Liver (tissue), 9 donors: ENCODE results near the gene KCNK16. TPM values are rescaled to one million over a fixed set of nuclear protein-coding genes. Genes with fewer than 3 reads are reported as not detected.

Source experiments
- DNase-seq: peaks from one replicate; pipeline ENCODE4 v3.0.0-alpha.2; 2017; ENCODE audit warnings: low spot score
- H3K27ac ChIP-seq, 2 donors: one replicate each; pipeline ENCODE4 v1.7.0; 2013; ENCODE audit warnings: inconsistent platforms in 2 of 2, low read length in 2 of 2, control low read depth in 1 of 2, low read depth in 1 of 2, mild to moderate bottlenecking in 1 of 2
- H3K27me3 ChIP-seq, 4 donors: one replicate each; pipeline versions ENCODE4 v1.6.1 to v1.7.0; 2013; ENCODE audit warnings: low read length in 3 of 4, inconsistent platforms in 1 of 4, mild to moderate bottlenecking in 1 of 4, moderate library complexity in 1 of 4; ENCODE audit not compliant: control insufficient read depth in 4 of 4, insufficient read depth in 4 of 4
- H3K36me3 ChIP-seq, 4 donors: one replicate each; pipeline versions ENCODE4 v1.6.1 to v1.7.0; 2013; ENCODE audit warnings: low read length in 3 of 4, mild to moderate bottlenecking in 3 of 4, low read depth in 1 of 4, moderate library complexity in 1 of 4; ENCODE audit not compliant: control insufficient read depth in 4 of 4, insufficient read depth in 3 of 4
- H3K4me1 ChIP-seq, 4 donors: one replicate each; pipeline versions ENCODE4 v1.6.1 to v1.7.0; 2013; ENCODE audit warnings: low read length in 3 of 4, mild to moderate bottlenecking in 3 of 4, moderate library complexity in 1 of 4; ENCODE audit not compliant: control insufficient read depth in 4 of 4, insufficient read depth in 4 of 4
- H3K4me3 ChIP-seq, 3 donors: one replicate each; pipeline versions ENCODE4 v1.6.1 to v1.7.0; 2013; ENCODE audit warnings: low read length in 3 of 3, control low read depth in 1 of 3, low read depth in 1 of 3, mild to moderate bottlenecking in 1 of 3
- H3K9ac ChIP-seq, 2 donors: one replicate each; pipeline ENCODE4 v1.7.0; 2013; ENCODE audit warnings: low read length in 2 of 2, mild to moderate bottlenecking in 2 of 2, moderate library complexity in 2 of 2, control low read depth in 1 of 2, low read depth in 1 of 2
- H3K9me3 ChIP-seq, 4 donors: one replicate each; pipeline versions ENCODE4 v1.6.1 to v1.7.0; 2013; ENCODE audit warnings: low read length in 3 of 4; ENCODE audit not compliant: control insufficient read depth in 4 of 4
- CTCF ChIP-seq: fragments of 150-350 bp; IDR thresholded peaks from 2 replicates; pipeline ENCODE4 v1.5.1; 2017; ENCODE audit warnings: improper control_type of control experiment, low read depth, low read length; ENCODE audit not compliant: missing input control
- EGR1 ChIP-seq, 2 donors: IDR thresholded peaks; 2 replicates each; pipeline ENCODE4 v1.6.1; 2016 to 2018; ENCODE audit warnings: antibody characterized with exemption in 2 of 2, low read depth in 2 of 2
- FOXA1 ChIP-seq: IDR thresholded peaks from 2 replicates; pipeline ENCODE4 v1.6.1; 2016; ENCODE audit warnings: antibody characterized with exemption
- FOXA2 ChIP-seq: IDR thresholded peaks from 2 replicates; pipeline ENCODE4 v1.6.1; 2016; ENCODE audit warnings: antibody characterized with exemption
- GABPA ChIP-seq, 2 donors: IDR thresholded peaks in 1 of 2; conservative IDR thresholded peaks in 1 of 2; 2 replicates each; pipeline ENCODE4 v1.6.1; 2016; ENCODE audit warnings: antibody characterized with exemption in 2 of 2, mild to moderate bottlenecking in 1 of 2, moderate library complexity in 1 of 2
- HNF4A ChIP-seq, 2 donors: conservative IDR thresholded peaks; 2 replicates each; pipeline ENCODE4 v1.6.1; 2016; ENCODE audit warnings: antibody characterized with exemption in 2 of 2, mild to moderate bottlenecking in 2 of 2
- HNF4G ChIP-seq: IDR thresholded peaks from 2 replicates; pipeline ENCODE4 v1.6.1; 2016; ENCODE audit warnings: antibody characterized with exemption
- JUND ChIP-seq, 2 donors: IDR thresholded peaks; 2 replicates each; pipeline ENCODE4 v1.6.1; 2016; ENCODE audit warnings: antibody characterized with exemption in 2 of 2
- NR2F2 ChIP-seq: IDR thresholded peaks from 2 replicates; pipeline ENCODE4 v1.6.1; 2016; ENCODE audit warnings: antibody characterized with exemption
- RAD21 ChIP-seq, 2 donors: IDR thresholded peaks; 2 replicates each; pipeline ENCODE4 v1.6.1; 2016; ENCODE audit warnings: antibody characterized with exemption in 2 of 2, mild to moderate bottlenecking in 2 of 2
- RXRA ChIP-seq, 2 donors: IDR thresholded peaks; 2 replicates each; pipeline ENCODE4 v1.6.1; 2017 to 2018; ENCODE audit warnings: antibody characterized with exemption in 2 of 2, mild to moderate bottlenecking in 1 of 2
- SP1 ChIP-seq: IDR thresholded peaks from 2 replicates; pipeline ENCODE4 v1.6.1; 2018; ENCODE audit warnings: antibody characterized with exemption, mild to moderate bottlenecking
- TAF1 ChIP-seq: conservative IDR thresholded peaks from 2 replicates; pipeline ENCODE4 v1.6.1; 2016; ENCODE audit warnings: antibody characterized with exemption, mild to moderate bottlenecking
- YY1 ChIP-seq: IDR thresholded peaks from 2 replicates; pipeline ENCODE4 v1.6.1; 2016; ENCODE audit warnings: antibody characterized with exemption, mild to moderate bottlenecking
- WGBS: extraction: QIAGEN DNeasy Blood & Tissue Kit; methylation state at CpG from one replicate; pipeline ENCODE4 v1.1.7; 2013; 5-methylcytosine and 5-hydroxymethylcytosine counted together
- polyA plus RNA-seq, 2 donors: library from polyadenylated mRNA; stranded (reverse) in 1 of 2; unstranded in 1 of 2; fragments of 200-250 nt in 1 of 2; fragments of >200 nt in 1 of 2; fragmentation: Nextera tagmentation in 1 of 2; extraction: Ambion mirVana in 1 of 2; gene quantifications; one replicate each; pipeline versions ENCODE4 v1.2.1 to v1.2.3, GENCODE V29; 2013 to 2015
- total RNA-seq, 2 donors: library from RNA; depleted of rRNA; stranded (reverse); fragments of >200 nt; gene quantifications; one replicate each; pipeline ENCODE4 v1.2.3, GENCODE V29; 2014
- TF ChIP-seq, protein P1 (sequence below): IDR thresholded peaks from 2 replicates; pipeline ENCODE4 v1.6.1; 2016; ENCODE audit warnings: antibody characterized with exemption
- TF ChIP-seq, protein P2 (sequence below): IDR thresholded peaks from 2 replicates; pipeline ENCODE4 v1.6.1; 2016; ENCODE audit warnings: antibody characterized with exemption
- TF ChIP-seq, protein P3 (sequence below): IDR thresholded peaks from 2 replicates; pipeline ENCODE4 v1.6.1; 2016; ENCODE audit warnings: antibody characterized with exemption
- TF ChIP-seq, protein P4 (sequence below): IDR thresholded peaks from 2 replicates; pipeline ENCODE4 v1.6.1; 2016; ENCODE audit warnings: antibody characterized with exemption, mild to moderate bottlenecking
- donor health status: healthy.
- donor health status: healthy.
- donor health status: healthy.
- donor health status: healthy.
- donor health status: healthy.

The KCNK16 gene
- total and polyA plus RNA-seq, 4 donors = not detected

DNA sequence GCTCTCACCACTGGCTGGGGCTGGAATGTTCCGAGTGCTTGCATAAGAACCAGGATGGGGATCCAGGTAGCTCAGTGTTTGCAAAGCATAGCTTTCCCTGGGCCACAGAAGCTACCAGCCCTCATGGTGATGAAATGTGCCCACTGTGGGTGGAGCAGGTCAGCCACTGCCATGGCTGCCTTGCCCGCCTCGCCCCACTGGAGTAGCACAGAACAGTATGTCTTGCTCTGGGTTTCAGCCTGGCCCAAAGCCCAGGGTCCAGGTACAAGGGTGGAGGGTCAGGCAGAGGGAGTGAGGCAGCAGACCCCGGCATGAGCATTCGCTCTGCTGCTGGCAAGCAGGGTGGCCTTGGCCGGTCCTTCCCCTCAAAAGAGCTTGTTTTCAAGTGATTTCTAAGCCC is 43.0 kb downstream of the KCNK16 start:
- DNase-seq = no peak
- Histone ChIP-seq H3K4me1 (peaks cover 21 to 47% (median 30%) of the 10 kb centered on the region in 4 donors), H3K9me3 (no peaks in the 10 kb centered on the region), H3K4me3 (no peak overlapping the region), H3K9ac (peak overlapping the region in 1 of 2 donors; percentile 13), H3K27me3 (no peaks in the 10 kb centered on the region), H3K36me3 (no peaks in the 10 kb centered on the region), H3K27ac (peak overlapping the region; percentile 88 to 94)
- TF ChIP-seq, protein P1, sequence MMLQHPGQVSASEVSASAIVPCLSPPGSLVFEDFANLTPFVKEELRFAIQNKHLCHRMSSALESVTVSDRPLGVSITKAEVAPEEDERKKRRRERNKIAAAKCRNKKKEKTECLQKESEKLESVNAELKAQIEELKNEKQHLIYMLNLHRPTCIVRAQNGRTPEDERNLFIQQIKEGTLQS = peak; percentile 98
- peak; percentile 56 for TF ChIP-seq NR2F2
- peak; percentile 48 for TF ChIP-seq FOXA1
- TF ChIP-seq RXRA (IDR thresholded peaks at IDR 0.05) = peak; percentile 95
- peak; percentile 45 to 70 for TF ChIP-seq RAD21 (IDR thresholded peaks at IDR 0.05)
- peak; percentile 93 for TF ChIP-seq HNF4G
- TF ChIP-seq, protein P2, sequence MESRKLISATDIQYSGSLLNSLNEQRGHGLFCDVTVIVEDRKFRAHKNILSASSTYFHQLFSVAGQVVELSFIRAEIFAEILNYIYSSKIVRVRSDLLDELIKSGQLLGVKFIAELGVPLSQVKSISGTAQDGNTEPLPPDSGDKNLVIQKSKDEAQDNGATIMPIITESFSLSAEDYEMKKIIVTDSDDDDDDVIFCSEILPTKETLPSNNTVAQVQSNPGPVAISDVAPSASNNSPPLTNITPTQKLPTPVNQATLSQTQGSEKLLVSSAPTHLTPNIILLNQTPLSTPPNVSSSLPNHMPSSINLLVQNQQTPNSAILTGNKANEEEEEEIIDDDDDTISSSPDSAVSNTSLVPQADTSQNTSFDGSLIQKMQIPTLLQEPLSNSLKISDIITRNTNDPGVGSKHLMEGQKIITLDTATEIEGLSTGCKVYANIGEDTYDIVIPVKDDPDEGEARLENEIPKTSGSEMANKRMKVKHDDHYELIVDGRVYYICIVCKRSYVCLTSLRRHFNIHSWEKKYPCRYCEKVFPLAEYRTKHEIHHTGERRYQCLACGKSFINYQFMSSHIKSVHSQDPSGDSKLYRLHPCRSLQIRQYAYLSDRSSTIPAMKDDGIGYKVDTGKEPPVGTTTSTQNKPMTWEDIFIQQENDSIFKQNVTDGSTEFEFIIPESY = peak; percentile 46
- peak; percentile 54 to 78 for TF ChIP-seq JUND (IDR thresholded peaks at IDR 0.05)
- TF ChIP-seq YY1 = peak; percentile 95
- peak in 1 of 2 donors; percentile 65 for TF ChIP-seq EGR1 (IDR thresholded peaks at IDR 0.05; ENCODE audit: low read depth in 2 of 2)
- peak; percentile 89 to 96 for TF ChIP-seq HNF4A (conservative IDR thresholded peaks at IDR 0.05)
- TF ChIP-seq, protein P3, sequence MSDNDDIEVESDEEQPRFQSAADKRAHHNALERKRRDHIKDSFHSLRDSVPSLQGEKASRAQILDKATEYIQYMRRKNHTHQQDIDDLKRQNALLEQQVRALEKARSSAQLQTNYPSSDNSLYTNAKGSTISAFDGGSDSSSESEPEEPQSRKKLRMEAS = peak; percentile 85
- no peak for TF ChIP-seq CTCF
- peak; percentile 60 for TF ChIP-seq TAF1
- TF ChIP-seq GABPA (IDR thresholded peaks at IDR 0.05 in 1 of 2, conservative IDR thresholded peaks at IDR 0.05 in 1 of 2) = no peak
- peak; percentile 98 for TF ChIP-seq SP1
- TF ChIP-seq FOXA2 = peak; percentile 17
- TF ChIP-seq, protein P4, sequence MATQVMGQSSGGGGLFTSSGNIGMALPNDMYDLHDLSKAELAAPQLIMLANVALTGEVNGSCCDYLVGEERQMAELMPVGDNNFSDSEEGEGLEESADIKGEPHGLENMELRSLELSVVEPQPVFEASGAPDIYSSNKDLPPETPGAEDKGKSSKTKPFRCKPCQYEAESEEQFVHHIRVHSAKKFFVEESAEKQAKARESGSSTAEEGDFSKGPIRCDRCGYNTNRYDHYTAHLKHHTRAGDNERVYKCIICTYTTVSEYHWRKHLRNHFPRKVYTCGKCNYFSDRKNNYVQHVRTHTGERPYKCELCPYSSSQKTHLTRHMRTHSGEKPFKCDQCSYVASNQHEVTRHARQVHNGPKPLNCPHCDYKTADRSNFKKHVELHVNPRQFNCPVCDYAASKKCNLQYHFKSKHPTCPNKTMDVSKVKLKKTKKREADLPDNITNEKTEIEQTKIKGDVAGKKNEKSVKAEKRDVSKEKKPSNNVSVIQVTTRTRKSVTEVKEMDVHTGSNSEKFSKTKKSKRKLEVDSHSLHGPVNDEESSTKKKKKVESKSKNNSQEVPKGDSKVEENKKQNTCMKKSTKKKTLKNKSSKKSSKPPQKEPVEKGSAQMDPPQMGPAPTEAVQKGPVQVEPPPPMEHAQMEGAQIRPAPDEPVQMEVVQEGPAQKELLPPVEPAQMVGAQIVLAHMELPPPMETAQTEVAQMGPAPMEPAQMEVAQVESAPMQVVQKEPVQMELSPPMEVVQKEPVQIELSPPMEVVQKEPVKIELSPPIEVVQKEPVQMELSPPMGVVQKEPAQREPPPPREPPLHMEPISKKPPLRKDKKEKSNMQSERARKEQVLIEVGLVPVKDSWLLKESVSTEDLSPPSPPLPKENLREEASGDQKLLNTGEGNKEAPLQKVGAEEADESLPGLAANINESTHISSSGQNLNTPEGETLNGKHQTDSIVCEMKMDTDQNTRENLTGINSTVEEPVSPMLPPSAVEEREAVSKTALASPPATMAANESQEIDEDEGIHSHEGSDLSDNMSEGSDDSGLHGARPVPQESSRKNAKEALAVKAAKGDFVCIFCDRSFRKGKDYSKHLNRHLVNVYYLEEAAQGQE = no peak
- WGBS = 35% methylated on average over 6 of the region's 6 CpGs
